Measurements from ENCODE around the gene GPR137C.
"Not testable (repeated sequence)": the region's sequence is repeated elsewhere in the genome, so short reads cannot be mapped to it uniquely, and the experiment has no call there.

GPR137C gene

GRCh38 chr14:52552063-52552988, at the start of gene GPR137C, which contains the start of gene TXNDC16:
Gene GPR137C, plus strand, starts transcription at chr14:52552836. Its CDS starts 312 bp downstream, at chr14:52553148.
Gene TXNDC16, minus strand, starts transcription at chr14:52552505. Its CDS starts 8,948 bp downstream, at chr14:52543557.
- peak; percentile 100 for DNase-seq

GRCh38 chr14:52513249-52513648, 39.4 kb upstream of the GPR137C start:
- DNase-seq: no peak

GRCh38 chr14:52514046-52514811, 38.4 kb upstream of the GPR137C start:
- DNase-seq: no peak

GRCh38 chr14:52522033-52522432, 30.6 kb upstream of the GPR137C start:
- no peak for DNase-seq

GRCh38 chr14:52522581-52523345, 29.9 kb upstream of the GPR137C start:
- DNase-seq: no peak

GRCh38 chr14:52527052-52527451, 25.6 kb upstream of the GPR137C start:
- no peak for DNase-seq

GRCh38 chr14:52531481-52531880, 21.2 kb upstream of the GPR137C start:
- DNase-seq: no peak

GRCh38 chr14:52536269-52536668, 16.4 kb upstream of the GPR137C start:
- DNase-seq: no peak

- no peak for DNase-seq
Observed at GRCh38 chr14:52538623-52539022, 14.0 kb upstream of the GPR137C start.

GRCh38 chr14:52545584-52546317, 6.9 kb upstream of the GPR137C start:
- DNase-seq: no peak

- DNase-seq: no peak
Observed at GRCh38 chr14:52546318-52546670, 6.3 kb upstream of the GPR137C start.

GRCh38 chr14:52547027-52547426, 5.6 kb upstream of the GPR137C start:
- no peak for DNase-seq

- no peak for DNase-seq
Observed at GRCh38 chr14:52547526-52547925, 5.1 kb upstream of the GPR137C start.

GRCh38 chr14:52550661-52551060, 2.0 kb upstream of the GPR137C start:
- DNase-seq: no peak

- DNase-seq: no peak
Observed at GRCh38 chr14:52551205-52551604, 1.4 kb upstream of the GPR137C start.

- DNase-seq: no peak
Observed at GRCh38 chr14:52551696-52552062, 957 bp upstream of the GPR137C start.

- DNase-seq: peak; percentile 22 to 36
Observed at GRCh38 chr14:52553002-52553670, 500 bp downstream of the GPR137C start.

GRCh38 chr14:52553671-52554575, 1.3 kb downstream of the GPR137C start:
- DNase-seq: peak; percentile 81 to 83

- DNase-seq: no peak
Observed at GRCh38 chr14:52558688-52559087, 6.1 kb downstream of the GPR137C start.

- DNase-seq: no peak
Observed at GRCh38 chr14:52563120-52563519, 10.5 kb downstream of the GPR137C start.

GRCh38 chr14:52568454-52568853, 15.8 kb downstream of the GPR137C start:
- DNase-seq: not testable (repeated sequence)
